ENCODE data around the gene OR5K4. TPM values are rescaled to one million over a fixed set of nuclear protein-coding genes. Genes with fewer than 3 reads are reported as not detected.
"Not testable (repeated sequence)": the region's sequence is repeated elsewhere in the genome, so short reads cannot be mapped to it uniquely, and the experiment has no call there.

OR5K4 gene
- total RNA-seq, 1 donor from 2014 or later: not detected

GRCh38 chr3:98361289-98361688 is 7.6 kb downstream of the OR5K4 start:
- ATAC-seq: no peak
- intact Hi-C loops (cut with DNase I): no loop called here
- no peak for DNase-seq (ENCODE audit: missing footprints)

GRCh38 chr3:98367464-98368246 is 14.0 kb downstream of the OR5K4 start:
- no peak for ATAC-seq
- DNase-seq (ENCODE audit: missing footprints): no peak
- intact Hi-C loops (cut with DNase I): no loop called here

- ATAC-seq (no peak), DNase-seq (ENCODE audit: missing footprints) (no peak)
- intact Hi-C loops (cut with DNase I): no loop called here
Measured at GRCh38 chr3:98371186-98371585, 17.5 kb downstream of the OR5K4 start.

DNA sequence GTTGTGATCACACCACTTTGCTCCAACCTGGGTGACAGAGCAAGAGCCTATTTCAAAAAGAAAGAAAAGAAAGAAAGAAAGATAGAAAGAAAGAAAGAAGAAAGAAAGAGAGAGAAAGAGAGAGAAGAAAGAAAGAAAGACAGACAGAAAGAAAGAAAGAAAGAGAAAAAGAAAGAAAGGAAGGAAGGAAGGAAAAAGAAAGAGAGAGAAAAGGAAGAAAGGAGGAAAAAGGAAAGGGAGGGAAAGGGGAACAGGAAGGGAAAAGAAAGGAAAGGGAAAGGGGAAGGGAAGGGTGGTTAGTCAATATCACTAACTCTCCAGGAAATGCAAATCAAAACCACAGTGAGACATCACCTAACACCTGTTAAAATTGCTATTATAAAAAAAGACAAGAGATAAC is 18.2 kb downstream of the OR5K4 start:
- DNase-seq (ENCODE audit: missing footprints) (no peak), ATAC-seq (no peak)
- intact Hi-C loops (cut with DNase I): no loop called here

GRCh38 chr3:98372445-98372844 is 18.8 kb downstream of the OR5K4 start:
- DNase-seq (ENCODE audit: missing footprints) (no peak), ATAC-seq (no peak)
- intact Hi-C loops (cut with DNase I): no loop called here

DNA sequence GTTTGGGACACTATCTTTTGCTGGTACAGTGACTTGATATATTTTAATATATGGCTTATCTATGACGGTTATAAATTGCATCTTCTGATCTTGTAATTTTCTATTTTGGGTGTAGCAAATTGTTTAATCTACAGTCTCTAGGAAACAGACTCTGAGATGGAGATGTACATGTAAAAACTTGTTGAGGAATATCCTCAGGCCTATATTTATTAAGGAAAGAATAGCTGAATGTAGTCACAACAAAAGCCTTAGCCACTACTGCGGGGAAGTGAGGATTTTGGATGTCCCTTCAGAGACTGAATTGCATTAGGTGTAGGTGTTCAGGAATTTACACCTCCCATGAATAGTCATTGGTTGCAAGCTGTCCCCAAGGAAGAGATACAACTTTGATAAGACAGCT is 23.0 kb downstream of the OR5K4 start:
- DNase-seq (ENCODE audit: missing footprints) (no peak), ATAC-seq (no peak)
- intact Hi-C loops (cut with DNase I): no loop called here

DNA sequence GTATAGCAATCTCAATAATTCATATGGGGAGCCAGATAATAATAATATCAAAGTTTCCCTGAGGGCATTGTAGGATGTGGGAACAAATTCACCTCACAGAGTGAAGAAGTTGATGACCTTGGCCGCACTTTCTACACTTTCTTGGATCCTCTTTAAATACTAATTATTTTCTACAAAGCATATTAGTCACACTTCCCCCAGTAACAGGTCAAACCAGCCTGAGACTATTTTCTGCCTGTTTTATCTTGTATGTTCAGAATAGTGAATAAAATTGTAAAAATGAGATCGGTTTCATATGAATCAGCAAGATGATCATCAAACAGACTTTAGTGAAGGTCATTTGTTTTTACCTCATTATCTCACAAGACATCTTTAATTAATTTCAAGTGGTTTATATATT is 34.5 kb downstream of the OR5K4 start:
- no peak for ATAC-seq
- intact Hi-C loops (cut with DNase I): no loop called here
- no peak for DNase-seq (ENCODE audit: missing footprints)

GRCh38 chr3:98390366-98390765 is 36.7 kb downstream of the OR5K4 start, which contains the start of gene OR5K3:
Gene OR5K3, plus strand, starts transcription at chr3:98390666. Its CDS starts 0 bp downstream, at chr3:98390666.
- ATAC-seq (no peak), DNase-seq (ENCODE audit: missing footprints) (no peak)
- intact Hi-C loops (cut with DNase I): no loop called here

DNA sequence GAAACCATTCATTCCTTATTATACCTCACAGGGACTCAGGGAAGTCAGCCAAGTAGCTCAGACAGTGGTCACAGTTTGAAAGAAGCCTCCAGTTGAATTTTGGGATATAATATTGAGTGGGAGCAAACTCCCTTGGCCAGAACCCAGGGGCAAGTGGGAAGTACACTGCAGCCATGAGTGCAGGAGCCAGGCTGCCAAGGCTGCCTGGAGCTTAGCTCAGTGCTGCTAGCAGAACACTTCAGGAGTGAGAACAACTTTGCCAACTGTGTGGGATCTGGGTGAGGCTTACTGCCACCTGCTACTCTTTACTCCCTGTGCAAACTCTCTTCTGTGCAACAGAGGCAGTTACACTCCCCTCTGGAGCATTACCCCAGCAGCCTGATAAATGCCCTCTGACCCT is 41.4 kb downstream of the OR5K4 start:
- ATAC-seq: no peak
- intact Hi-C loops (cut with DNase I): no loop called here
- DNase-seq (ENCODE audit: missing footprints): no peak

DNA sequence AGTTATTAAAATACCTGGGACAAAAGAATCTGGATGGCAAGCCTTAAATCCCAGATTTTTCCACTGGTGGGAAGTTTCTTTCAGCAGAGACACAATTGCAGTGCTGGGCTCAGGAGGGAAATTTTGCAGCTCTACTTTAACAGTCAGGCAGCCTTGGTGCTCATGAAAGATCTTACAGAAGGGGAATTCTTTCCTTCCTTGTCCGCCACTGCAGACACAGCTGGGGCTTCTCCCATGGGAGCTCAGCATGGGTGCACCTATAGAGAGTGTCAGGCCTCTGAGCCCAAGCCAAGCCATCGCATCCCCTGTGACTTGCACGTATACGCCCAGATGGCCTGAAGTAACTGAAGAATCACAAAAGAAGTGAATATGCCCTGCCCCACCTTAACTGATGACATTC is 42.8 kb downstream of the OR5K4 start:
- intact Hi-C loops (cut with DNase I); ATAC-seq; DNase-seq (ENCODE audit: missing footprints): not testable (repeated sequence)

DNA sequence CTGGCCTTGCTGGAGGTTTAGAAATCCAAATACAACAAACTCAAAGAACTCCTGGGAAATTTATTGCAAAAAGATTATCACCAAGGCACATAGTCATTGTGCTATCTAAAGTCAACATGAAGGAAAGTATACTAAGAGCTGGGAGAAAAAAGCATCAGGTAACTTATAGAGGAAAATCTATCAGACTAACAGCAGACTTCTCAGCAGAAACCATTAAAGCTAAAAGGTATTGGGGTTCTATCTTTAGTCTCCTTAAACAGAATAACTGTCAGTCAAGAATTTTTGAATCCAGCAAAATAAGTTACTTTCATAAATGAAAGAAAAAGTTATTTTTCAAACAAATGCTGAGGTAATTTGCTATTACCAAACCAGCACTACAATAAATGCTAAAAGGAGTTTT is 44.9 kb downstream of the OR5K4 start:
- intact Hi-C loops (cut with DNase I): no loop called here
- ATAC-seq: no peak

DNA sequence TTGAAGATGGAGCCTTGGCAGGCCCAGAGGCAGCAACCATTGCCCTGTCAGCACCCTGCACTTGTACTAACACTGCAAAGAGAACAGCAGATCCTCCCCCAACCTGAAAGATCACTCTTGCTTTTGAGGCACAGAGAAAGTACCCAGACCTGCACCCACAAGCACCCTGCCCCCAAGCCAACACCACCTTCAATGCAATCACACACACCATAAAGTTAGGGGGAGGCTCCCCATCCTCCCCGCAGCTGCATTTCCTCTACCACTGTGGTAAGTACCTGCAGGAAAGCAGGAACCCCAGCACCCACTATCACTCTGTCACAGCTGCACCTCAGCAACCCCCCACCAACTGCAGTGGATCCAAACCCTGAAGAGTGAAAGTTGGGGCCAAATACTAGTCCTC is 48.9 kb downstream of the OR5K4 start:
- intact Hi-C loops (cut with DNase I): no loop called here
- ATAC-seq: no peak
- DNase-seq (ENCODE audit: missing footprints): no peak

More for the DNA sequence above, 44.9 kb downstream of the OR5K4 start:
- no peak for DNase-seq (ENCODE audit: missing footprints)

- DNase-seq (ENCODE audit: missing footprints) (no peak), ATAC-seq (no peak)
- intact Hi-C loops (cut with DNase I): no loop called here
Measured at GRCh38 chr3:98404010-98404409, 50.4 kb downstream of the OR5K4 start.

Other genes with a start within 250 kb of the OR5K4 start
- not detected for gene OR5H1, start 223.1 kb upstream of the OR5K4 start, total RNA-seq
- not detected for gene OR5H14, start 206.4 kb upstream of the OR5K4 start, total RNA-seq
- gene OR5H15, start 187.2 kb upstream of the OR5K4 start, total RNA-seq: not detected
- gene OR5H6, start 89.6 kb upstream of the OR5K4 start, total RNA-seq: not detected
- not detected for gene OR5H2, start 71.3 kb upstream of the OR5K4 start, total RNA-seq
- not detected for gene OR5K3, start 36.8 kb downstream of the OR5K4 start, total RNA-seq
- gene OR5K1, start 109.3 kb downstream of the OR5K4 start, total RNA-seq: not detected
- not detected for gene OR5K2, start 143.8 kb downstream of the OR5K4 start, total RNA-seq
- 67.1 TPM for gene CLDND1, start 169.0 kb downstream of the OR5K4 start, total RNA-seq
- not detected for gene GPR15, start 178.1 kb downstream of the OR5K4 start, total RNA-seq
- gene CPOX, start 239.8 kb downstream of the OR5K4 start, total RNA-seq: 11.8 TPM